Right hindlimb (tissue), 1 donor: ENCODE results near the gene SSTR5.

Source experiments
- DNase-seq: peaks from one replicate; pipeline ENCODE4 v3.0.0-alpha.2; 2018

The SSTR5 gene

DNA sequence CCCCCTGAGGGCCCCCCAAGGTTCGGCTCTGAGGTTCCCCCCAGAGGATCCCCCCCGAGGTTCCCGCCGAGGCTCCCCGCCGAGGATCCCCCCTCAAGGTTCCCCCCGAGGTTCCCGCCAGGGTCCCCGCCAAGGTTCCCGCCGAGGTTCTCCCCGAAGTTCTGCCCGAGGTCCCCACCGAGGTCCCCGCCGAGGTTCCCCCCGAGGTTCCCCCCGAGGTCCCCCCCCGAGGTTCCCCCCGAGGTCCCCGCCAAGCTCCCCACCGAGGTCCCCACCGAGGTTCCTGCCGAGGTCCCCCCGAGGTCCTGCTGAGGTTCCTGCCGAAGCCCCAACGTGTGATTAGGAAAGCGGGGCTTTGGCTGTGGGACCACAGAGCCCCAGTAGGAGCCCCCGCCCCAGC, 32.2 kb upstream of the SSTR5 start:
- no peak for DNase-seq

DNA sequence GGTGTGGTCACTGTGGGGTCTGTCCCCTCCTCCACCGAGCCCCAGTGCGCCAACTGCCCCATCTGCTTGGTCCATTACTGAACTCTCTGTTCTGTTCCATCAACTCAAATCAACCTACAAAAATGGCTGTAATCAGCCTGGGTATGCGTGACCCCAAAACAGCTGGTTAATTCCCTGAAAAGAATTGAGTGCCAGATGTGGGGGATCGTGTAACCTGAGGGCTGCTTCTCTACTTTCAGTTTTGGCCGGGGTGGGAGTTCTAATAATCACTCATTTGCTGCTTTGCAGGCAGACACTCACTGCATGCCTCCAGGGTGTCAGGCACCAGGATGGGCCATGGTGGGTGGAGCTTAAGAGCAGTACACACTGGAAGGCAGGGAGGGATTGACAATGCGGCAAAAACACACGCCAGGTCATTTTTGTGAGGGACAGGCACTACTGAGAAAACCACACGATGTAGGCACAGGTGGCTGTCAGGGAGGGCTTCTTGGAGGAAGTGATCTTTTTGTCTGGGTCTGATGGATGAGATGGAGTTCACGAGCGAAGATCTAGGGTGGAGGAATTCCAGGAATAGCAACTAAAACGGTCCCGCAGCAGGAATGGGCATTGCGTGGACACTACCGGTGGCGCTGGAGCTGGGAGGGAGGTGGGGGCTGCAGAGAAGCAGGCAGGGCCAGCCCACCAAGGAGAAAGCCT, 30.4 kb upstream of the SSTR5 start:
- DNase-seq: no peak

DNA sequence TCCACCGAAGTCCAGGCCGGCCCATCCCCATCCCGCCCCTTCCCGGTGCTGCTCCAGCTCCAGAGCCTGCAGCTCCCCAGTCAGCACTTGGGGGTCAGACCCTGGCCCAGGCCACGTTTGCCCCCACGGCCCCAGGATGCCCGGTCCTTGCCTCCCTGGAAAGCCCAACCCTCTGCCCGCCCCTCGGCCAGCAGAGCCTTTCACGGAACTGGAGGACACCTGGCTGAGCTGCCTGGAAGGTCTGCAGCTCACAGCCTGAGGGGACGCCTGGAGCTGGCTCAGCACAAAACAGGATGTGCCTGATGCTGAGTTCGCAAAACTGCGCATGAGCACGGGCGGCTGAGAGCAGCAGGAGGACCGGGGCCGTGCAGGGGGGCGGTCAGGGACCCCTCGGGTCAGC, 29.7 kb upstream of the SSTR5 start:
- DNase-seq: peak; percentile 86

DNA sequence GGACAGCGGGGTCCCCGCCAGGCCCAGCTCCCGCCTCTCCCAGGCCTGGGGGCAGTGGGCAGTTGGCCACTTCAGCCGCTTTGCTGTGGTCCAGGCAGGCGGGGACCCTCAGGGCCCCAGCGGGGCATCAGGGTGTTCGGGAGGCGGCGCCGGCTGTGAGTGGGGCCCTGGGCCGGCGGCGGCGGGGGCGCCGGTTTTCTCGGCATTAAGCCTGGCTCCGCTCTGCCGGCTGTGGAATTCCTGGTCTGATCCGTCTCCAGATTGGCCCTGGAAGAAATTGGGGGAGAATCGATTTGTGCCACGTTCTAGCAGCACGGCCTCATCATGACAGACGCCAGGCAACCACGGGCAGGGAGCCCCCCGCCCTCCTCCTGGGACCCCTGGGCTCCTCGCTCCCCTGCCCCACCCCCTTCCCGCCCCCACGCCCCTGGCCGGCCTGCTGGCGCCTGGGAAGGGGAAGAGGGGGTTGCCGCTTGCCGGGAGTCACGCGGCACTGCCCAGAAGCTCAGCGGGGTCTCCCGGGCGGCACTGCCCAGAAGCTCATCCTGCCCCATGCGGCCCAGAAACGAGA, 28.6 kb upstream of the SSTR5 start:
- DNase-seq: peak; percentile 80

DNA sequence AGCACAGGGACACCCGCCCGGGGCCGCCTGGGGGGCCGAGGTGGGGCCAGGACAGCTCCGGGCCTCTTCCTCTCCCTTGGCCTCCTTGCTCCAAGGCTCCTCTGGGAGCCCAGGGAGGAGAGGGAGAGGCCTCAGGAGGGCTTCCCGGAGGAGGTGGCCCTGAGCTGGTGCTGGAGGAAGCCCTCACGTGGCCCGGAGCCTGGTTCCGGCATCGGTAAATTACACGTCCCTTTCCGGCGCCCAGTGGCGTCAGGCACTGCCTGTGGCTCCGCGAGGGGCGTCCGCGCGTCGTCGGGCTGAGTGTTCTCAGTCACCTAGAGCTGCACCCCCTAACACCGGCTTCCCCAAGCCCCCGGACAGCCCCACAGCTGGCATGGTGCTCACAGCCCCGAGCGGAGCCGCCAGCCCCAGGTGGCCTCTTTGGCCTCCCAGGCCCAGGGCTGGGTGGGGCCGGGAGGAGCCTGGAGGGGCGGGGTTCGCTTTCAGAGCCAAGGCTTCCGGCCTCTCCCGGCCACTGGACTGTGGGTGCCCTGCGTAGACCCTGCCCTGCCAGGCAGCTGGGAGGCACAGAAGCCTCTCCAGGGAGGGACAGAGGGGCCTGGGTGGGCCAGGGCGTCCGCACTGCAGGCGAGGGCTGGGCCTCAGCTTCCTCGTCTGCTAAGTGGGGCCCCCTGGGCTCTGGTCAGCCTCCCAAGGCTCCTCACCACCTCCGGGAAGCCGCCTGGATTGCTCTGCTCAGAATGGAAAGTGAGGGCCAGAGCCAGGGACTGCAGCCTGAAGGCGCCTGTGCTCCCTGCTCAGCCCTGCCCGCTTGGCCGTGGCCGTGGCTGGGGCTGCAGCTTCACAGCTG, 27.9 kb upstream of the SSTR5 start:
- no peak for DNase-seq

DNA sequence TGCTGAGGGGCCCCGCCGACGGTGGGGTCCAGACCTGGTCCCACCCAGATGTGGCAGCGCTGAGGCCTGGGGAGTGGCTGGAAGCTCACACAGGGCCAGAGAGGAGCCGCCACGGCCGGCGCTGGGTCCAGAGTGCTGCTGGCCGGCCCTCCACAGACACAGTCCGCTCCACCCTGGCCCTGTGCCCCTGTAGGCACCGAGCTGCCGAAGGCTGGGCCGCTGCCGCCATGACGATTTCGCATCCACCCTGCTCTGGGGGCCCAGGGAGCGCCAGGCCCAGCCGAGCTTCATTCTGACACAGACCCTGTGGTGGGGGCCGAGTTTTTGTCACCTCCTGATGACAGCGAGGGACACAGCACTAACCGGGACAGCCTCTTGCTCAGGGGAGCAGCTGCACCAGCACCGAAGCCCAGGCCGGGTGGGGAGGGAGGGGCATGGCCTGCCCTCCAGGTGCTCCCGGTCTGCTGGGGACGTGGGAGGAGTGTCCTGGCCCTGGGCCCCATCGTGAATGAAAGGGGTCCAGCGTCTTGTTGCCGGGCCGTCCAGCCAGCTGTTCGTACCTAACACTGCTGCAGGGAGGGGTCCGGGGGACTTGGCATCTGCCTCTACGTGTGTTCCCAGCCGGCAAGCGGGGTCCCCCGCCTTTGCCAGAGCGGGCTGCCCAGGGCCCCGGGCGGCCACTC, 27.1 kb upstream of the SSTR5 start:
- peak; percentile 89 for DNase-seq

DNA sequence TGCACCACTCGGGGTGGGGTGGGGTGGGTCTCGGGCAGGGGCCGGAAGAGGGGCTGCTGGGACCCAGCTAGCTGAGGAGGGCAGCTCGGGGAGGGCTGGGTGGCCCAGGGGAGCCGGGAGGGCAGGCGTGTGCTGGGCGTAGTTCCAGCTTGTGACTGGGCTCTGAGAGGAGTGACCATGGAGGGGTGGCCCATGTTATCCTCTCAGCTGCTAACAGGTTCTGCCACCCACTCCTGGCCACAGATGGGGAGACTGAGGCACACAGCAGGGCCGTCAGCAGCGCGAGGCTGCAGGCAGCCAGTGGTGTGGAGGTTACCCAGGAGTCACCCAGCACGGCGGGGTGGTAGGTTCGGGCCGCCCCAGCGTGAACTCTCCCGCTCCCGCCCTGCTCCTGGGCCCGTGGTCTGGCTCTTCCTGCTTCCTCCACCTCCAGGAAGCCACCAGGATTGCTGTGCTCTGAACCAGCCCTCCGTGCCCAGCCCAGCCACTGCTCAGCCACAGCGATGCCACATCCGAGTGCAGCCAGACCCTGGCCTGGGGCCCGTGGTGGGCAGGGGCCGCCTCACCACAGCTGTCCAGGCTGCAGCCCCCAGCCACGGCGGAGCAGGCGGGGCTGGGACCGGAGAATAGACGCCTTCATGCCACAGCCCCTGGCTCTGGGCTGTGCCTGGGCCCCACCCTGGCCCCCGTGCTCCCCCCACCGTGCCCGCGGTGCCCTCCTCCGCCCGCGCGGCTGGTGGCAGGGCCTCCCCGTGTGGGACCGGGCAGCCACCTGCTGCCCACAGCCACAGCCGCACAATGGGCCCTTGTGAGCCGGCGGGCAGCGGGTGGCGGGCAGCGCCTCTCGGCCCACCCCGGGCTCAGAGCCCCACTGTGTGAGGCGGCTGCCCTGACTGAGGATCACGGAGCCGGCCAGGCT, 26.3 kb upstream of the SSTR5 start:
- DNase-seq: peak; percentile 73

DNA sequence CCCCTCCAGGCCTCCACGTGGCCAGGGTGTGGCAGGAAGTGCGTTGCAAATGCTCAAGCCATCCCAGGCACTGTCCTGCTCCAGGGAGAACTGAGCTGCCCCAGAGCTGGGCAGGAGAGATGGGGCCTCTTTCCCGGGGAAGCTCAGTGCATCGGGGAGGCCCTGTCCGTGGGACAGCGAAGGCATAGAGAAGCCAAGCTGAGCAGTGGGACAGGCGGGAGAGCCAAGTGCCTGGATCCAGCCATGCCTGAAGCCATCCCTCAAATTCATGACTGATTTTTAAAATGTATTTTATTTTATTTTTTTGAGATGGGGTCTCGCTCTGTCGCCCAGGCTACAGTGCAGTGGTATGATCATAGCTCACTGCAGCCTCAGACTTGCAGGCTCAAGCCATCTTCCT, 25.4 kb upstream of the SSTR5 start:
- DNase-seq: no peak

DNA sequence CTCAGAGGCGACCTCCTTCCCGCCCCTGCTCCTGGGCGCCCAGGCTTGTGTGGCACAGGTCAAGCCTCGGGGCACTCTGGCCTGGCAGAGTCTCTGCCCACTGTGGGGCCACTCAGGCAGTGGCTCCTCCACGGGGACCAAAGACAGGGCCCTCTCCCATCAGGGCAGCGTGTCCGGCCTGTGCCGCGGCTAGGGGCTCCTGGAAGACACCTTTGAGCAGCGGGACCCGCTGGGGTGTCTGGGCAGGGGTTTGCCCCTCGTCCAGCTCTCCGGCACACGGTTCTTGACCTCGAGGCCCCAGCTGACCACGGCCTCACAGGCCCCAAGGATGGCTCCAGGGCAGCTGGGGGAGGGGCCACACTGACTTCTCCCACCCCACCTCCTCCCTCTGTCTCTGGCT, 24.7 kb upstream of the SSTR5 start:
- DNase-seq: no peak

DNA sequence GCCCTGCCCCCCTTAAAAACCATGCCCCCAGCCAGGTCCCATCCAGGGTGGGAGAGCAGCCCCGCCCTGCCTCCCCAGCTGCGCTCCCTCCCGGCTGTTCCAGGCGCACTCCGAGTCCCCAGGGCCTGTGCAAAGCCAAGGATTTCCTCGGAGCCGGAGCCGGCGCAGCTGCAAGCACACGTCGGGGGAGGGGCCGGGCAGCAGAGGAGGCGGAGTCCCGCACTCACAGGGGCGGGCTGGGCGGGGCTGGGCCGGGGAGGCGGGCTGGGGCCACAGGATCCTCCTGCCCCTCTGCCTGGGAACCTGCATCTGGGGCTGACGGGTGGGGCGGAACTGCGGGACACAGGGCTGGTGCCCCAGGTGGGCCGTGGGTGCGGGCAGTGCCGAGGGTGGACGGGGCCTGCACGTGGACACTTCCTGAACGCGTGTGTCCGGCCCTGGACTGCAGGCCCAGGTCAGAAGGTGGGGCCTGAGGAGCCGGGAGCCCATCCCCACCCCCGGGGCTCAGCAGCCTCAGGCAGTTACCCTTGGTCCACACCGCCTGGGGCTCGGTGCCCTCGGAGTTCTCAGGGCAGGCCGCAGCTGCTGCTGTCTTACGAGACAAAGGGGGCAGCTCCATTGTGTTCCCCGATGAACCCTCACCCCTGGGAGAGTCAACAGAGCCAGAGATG, 24.0 kb upstream of the SSTR5 start:
- DNase-seq: peak; percentile 93

DNA sequence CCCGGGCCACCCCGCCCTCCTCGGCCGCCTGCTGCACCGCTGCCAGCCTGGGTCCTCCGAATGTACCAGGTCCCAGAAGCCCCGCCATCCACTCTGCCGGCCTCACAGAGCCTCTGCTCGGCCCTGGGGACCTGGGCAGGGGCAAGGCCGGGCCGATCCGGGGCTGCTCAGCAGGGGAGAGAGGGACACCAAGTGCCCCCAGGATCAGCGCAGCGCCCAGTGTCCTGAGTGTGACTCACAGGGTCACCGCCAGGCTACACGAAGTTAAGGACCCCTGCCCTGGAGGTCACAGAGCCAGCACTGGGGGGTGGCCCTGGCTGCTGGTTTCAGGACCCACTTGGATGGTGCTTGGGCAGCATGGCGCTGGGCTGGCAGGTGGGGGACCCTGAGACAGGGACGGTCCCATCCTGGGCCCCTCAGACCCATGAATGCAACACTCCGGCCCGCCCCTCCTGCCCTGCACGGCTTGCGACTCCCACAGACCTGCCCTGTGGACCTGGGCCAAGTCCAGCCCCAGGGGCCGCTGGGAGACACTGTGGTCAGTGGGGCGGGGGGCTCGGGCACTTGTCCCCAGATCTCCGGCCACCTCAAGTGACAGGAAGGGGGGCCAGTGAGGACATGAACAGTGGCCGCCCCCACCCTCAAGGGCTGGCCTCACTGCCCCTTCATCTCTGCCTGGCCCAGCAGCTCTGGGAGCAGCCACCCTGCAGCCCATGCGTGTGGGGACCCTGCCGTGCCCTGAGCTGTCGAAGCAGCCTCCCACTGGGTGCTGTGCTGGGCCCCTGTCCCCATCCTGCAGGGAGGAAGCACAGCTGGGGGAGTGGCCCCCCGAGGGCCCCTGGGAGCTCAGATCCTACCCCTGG, 23.2 kb upstream of the SSTR5 start:
- no peak for DNase-seq

DNA sequence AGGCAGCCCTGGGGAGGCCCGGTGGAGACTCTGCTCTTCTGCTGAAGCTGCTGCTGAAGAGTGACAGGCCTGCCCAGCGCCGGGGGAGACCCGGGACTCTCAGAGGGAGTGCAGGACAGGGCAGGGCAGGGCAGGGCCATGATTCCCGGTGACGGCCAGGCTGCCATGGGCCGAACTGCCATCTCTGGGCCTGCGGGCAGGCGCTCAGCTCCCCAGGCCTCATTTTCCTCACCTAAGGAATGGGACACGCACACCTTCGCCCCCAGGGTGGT, 22.6 kb upstream of the SSTR5 start:
- DNase-seq: no peak

DNA sequence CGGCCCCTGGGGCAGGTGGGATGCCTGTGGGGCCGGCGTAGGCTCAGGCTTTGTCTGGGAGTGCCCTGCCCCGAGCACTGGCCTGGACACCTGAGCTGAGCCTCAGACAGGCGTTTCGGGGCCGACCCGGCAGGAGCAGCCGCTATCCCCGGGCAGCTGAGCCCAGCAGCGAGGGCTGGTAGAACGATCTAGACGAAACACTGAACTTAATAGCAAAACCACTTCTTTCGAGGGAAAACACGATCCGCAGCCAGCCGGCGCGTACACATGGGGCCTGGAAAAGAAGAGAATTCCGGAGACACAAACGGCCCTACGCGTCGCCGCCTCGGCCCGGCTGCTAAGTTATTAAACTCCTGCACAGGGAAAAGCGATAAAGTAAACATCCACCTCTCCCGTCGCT, 22.0 kb upstream of the SSTR5 start:
- DNase-seq: peak; percentile 85

DNA sequence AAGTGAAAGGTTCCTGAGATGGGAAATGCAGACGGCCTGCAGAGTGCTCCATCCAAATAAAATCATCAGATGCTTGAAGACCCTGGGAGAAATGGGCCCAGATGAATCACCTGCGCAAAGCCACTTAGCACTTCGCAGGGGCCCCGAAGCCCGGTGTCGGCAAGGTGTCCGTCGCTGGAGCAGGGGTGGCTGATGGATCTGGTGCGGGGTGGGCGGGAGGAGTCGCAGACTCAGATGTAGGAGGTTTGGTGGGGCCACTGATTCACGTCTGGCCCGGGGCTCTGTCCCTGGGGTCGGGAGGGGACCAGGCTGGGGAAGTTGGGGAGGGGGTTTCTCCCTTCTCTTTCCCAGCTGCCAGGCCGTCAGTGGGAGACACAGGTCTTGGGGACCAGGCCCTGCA, 21.6 kb upstream of the SSTR5 start:
- DNase-seq: no peak

DNA sequence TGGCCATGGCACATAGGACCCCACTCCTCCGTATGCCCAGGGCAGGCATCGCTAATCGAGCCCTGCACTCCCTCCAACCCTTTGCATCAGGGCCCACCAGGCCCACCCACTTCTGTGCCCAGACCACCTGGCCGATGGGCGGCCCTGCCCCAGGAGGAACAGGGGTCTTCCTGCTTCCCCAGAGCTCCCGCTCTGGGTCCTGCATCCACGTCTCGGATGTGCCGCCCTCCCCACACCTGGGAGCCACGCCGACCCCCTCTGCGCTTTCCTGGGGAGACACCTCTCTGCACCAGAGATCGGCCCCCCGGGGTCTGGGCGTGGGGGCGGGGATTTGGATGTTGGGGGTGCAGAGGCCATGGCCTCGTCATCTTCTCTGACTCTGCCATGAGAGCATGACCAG, 21.1 kb upstream of the SSTR5 start:
- no peak for DNase-seq

DNA sequence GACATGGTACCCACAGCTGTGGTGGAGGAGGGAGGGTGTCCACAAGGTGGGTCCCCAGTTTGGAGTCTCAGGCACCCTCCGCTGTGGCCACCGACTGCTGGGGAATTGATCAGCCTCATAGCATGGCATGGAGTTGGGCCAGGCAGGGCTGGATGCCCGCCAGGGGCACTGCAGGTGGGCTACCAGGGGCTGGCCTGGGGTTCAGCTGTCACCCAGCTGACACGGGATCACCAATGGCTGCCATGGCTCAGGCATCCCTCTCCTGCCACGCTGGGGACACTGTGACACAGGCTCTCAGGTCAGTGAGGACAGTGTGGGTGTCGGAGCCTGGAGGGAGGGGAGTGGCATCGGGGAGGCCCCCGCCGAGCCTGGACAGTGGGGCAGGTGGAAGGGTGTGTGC, 19.8 kb upstream of the SSTR5 start:
- no peak for DNase-seq

DNA sequence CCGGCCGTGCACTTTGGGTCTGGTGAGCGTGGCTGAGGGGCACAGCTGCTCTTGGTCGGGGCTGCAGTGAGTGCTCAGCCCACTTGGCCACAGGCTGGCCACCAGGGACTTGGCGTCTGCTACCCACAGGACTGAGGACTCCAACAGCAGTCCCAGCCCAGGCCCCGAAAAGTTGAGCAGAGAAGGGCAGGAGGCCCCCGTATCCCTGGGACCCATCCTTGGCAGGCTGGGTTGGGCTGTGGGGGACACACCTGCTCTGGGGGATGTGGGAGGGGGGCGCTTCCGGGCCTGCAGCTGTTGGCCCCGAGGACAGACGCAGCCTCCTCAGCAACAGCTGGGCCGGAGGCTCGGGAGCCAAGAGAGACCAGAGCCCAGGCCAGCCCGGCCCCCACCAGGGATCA, 19.4 kb upstream of the SSTR5 start:
- peak; percentile 87 for DNase-seq

DNA sequence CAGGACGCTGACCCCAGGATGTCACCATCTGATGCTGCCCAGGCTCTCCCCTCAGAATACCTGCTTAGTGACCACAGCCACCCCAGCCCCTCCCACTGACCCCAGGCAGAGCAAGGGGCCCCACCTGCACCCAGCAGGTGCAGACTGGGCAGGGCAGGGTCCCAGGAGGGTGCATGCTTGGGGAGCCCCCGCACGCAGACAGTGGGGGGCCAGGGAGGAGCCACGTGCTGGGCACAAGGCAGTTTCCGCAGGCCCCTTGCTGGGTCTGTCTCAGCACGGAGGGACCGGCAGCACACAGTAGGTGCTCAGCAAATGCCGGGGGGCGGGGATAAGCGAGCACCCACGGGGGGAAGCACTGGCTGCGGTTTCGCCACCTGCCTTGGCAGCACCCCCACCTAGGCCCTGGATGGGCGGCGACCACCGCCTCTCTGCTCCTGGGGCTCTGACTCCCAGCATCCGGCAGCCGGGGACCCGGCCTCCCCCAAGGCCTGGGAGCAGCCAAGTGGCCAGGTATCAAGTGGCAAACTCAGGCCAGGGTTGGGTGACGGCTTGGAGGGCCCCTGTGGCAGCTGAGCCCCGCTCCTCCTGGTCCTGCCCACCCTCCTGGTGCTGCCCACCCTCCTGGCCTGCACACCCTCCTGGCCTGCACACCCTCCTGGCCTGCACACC, 18.7 kb upstream of the SSTR5 start:
- no peak for DNase-seq

DNA sequence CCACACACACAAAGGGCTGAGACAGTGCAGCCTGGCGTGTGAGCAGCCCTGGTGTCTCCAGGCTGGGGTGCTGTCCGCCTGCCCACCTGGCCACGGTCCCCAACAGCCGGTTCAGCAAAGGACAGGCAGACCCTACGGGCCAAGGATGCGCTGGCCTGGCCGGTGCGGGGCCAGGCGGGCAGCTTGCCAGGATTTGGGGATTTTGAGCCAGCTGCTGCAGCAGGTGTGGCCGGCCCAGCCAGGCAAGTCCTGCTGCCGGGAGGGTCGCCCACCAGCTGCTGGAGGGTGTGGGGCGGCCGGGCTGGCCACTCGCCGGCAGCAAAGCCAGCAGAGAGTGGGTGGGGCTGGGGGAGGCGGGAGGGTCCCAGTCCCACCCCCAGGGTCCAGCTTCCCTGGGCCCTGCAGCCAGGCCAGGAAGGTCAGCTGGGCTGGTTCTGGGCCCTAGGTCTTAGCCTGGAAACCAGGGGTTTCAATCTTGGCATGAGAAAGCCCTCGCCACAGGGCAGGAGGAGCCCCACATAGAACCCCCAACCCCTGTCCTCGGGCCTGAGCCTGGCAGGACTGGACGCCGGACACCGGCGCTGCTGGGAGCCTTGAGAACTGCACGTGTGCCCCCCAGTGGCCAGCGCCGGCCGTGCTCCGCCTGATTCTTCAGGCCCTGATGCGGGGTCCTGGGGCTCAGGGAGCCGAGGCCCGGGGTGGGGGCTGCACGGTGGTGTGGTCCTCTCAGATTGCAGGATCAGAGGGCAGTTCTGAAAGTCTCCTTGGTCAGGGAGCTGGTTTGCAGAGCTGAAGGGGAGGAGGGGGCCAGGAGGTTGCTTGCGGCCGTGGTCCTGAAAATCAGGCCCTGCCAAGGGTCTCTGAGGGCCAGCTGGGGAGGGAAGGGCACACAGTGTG, 17.6 kb upstream of the SSTR5 start:
- peak; percentile 83 for DNase-seq

DNA sequence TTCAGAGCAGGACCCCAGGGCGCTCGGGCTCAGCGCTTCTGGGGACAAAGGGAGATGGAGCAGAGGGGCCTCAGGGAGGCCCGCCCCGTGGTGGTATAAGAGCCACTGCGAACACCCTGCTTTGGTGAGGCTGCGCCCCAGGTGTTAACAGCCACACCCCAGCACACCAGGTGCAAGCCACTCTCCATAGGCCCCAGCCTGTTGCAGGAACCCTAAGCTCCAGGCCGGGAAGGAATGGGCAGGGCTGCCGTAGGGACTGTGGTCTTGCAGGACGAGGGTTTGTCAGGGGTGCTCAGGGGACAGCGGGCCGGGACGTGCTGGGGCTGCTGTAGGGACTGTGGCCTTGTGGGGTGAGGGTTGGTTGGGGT, 17.0 kb upstream of the SSTR5 start:
- no peak for DNase-seq
